Activated T-cell treated with anti-CD3 and anti-CD28 coated beads, Interleukin-2, amount 50 U/mL, for 72 hours (primary cell): ENCODE measurements around the gene NDUFS5. TPM values are rescaled to one million over a fixed set of nuclear protein-coding genes. Genes with fewer than 3 reads are reported as not detected.
"Not testable (repeated sequence)": the region's sequence is repeated elsewhere in the genome, so short reads cannot be mapped to it uniquely, and the experiment has no call there.

Experiments
- ATAC-seq, 2 donors: fragments of 150-1000 bp; cut with Tn5 transposase; replicated peaks in 1 of 2; 2 replicates each; pipeline ENCODE4 v1.10.0; 2021; ENCODE audit warnings: moderate library complexity in 2 of 2, mild to moderate bottlenecking in 1 of 2
- DNase-seq, 2 donors: peaks; one replicate each; pipeline ENCODE4 v3.0.0; 2021 to 2022; ENCODE audit warnings: mixed read lengths in 1 of 2
- H3K27ac Mint-ChIP-seq: one replicate; pipeline ENCODE4 v1.8.0; 2022; ENCODE audit warnings: mild to moderate bottlenecking, moderate library complexity, mixed read lengths
- H3K27me3 Mint-ChIP-seq: one replicate; pipeline ENCODE4 v1.8.0; 2022; ENCODE audit warnings: low read depth, mixed read lengths
- H3K36me3 Mint-ChIP-seq, 2 donors: one replicate each; pipeline ENCODE4 v1.8.0; 2022; ENCODE audit warnings: mixed read lengths in 2 of 2, mild to moderate bottlenecking in 1 of 2; ENCODE audit not compliant: insufficient read depth in 2 of 2
- H3K4me1 Mint-ChIP-seq: one replicate; pipeline ENCODE4 v1.8.0; 2022; ENCODE audit warnings: low read depth, mixed read lengths
- H3K4me3 Mint-ChIP-seq, 2 donors: one replicate each; pipeline ENCODE4 v1.8.0; 2022; ENCODE audit warnings: mild to moderate bottlenecking in 2 of 2, mixed read lengths in 2 of 2, moderate library complexity in 2 of 2
- H3K9me3 Mint-ChIP-seq, 2 donors: one replicate each; pipeline ENCODE4 v1.8.0; 2022; ENCODE audit warnings: mixed read lengths in 2 of 2
- total RNA-seq, 2 donors: library from RNA; stranded (reverse); gene quantifications; one replicate each; pipeline ENCODE4 v1.2.3, GENCODE V29; 2022

The NDUFS5 gene
- total RNA-seq, 2 donors from 2014 or later, result 88.7 to 89.1 TPM

DNA sequence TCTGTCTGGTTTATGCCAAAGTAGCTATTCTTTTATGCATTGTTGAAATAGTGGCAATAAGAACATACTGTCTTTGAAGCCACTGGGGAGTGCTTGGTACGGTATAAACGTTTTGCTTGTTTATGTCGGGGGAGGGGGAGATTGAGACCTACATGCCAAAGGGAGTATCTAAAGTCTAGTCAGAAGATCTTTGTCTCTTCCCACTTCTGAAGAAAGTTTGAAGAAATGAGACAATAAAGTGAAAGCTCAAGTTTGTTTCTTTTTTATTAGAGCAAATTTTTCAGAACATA lies 28.3 kb upstream of the NDUFS5 start:
- peak overlapping the region; percentile 92 for H3K27ac Mint-ChIP-seq
- H3K4me1 Mint-ChIP-seq, result peaks cover 78% of the 10 kb centered on the region
- ATAC-seq (no peak), DNase-seq (no peak)
- no peaks in the 10 kb centered on the region for H3K27me3 Mint-ChIP-seq
- H3K9me3 Mint-ChIP-seq, result no peaks in the 10 kb centered on the region
- H3K36me3 Mint-ChIP-seq, result peaks cover 13 to 46% of the 10 kb centered on the region in 2 donors
- peak overlapping the region; percentile 68 to 73 for H3K4me3 Mint-ChIP-seq

DNA sequence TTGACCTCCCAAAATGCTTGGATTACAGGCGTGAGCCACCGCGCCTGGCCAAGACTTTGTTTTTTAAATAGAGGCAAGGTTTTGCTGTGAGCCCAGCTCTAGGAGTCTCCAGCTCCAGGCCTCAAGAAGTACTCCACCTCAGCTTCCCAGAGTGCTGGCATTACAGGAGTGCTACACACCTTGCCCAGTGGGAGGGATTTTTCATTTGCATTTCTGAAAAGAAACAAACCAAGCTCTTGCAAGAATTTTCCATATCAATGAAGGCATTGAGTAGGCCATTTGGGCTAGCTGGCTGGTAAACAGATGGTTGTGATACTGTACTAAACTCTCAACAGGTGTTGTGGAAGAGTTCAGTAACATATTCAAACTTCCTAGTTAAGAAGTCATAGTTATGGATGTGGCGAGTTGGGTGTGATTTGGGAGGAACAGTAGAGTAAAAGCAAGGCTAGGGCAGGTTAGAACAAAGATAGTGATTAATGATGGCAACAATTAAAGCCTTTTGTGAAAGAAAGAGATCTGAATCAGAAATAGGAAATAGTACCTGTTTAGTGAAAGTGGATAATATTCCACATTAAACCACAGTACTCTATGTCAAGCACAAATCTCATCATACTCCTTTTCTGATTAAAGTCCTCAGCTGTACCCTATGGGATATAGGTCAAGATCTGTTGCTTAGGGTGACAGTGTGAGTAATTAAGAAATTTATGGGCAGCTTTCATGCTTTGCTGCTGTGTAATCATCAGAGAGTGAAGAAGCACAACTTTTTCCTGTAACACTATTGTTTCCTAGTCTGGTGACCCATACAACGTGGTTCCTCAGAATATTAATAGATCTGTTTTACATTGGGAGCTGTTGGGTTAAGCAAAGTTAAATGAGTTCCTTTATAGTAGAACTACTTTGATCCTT lies 24.4 kb upstream of the NDUFS5 start:
- H3K4me1 Mint-ChIP-seq, result peaks cover 62% of the 10 kb centered on the region
- peak overlapping the region; percentile 64 to 81 for H3K4me3 Mint-ChIP-seq
- peak overlapping the region; percentile 68 for H3K27ac Mint-ChIP-seq
- no peaks in the 10 kb centered on the region for H3K27me3 Mint-ChIP-seq
- DNase-seq (no peak), ATAC-seq (peak; percentile 34 to 36)
- peaks cover 27 to 44% of the 10 kb centered on the region in 2 donors for H3K36me3 Mint-ChIP-seq
- no peaks in the 10 kb centered on the region for H3K9me3 Mint-ChIP-seq

DNA sequence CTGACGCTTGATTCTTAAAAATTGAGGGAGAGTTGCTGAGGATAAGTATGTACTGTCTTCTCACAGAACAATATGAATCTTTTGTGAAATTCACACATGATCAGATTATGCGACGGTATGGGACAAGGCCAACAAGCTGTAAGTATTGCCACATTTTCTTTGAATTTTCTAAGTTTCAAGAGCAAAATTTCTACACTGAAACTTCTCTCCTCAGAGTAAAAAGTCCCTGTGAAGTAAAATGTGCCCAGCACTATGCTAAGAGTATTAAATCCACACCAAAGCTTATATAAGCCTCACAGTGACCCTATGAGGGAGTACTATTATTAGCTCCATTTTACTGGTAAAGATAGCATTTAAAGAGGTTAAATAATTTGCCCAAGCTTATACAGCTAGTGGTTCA lies 22.9 kb upstream of the NDUFS5 start:
- peak overlapping the region; percentile 64 to 81 for H3K4me3 Mint-ChIP-seq
- no peaks in the 10 kb centered on the region for H3K9me3 Mint-ChIP-seq
- peak overlapping the region; percentile 68 for H3K27ac Mint-ChIP-seq
- ATAC-seq (peak; percentile 43), DNase-seq (no peak)
- H3K27me3 Mint-ChIP-seq, result no peaks in the 10 kb centered on the region
- H3K36me3 Mint-ChIP-seq, result peaks cover 27 to 51% of the 10 kb centered on the region in 2 donors
- H3K4me1 Mint-ChIP-seq, result peaks cover 47% of the 10 kb centered on the region

DNA sequence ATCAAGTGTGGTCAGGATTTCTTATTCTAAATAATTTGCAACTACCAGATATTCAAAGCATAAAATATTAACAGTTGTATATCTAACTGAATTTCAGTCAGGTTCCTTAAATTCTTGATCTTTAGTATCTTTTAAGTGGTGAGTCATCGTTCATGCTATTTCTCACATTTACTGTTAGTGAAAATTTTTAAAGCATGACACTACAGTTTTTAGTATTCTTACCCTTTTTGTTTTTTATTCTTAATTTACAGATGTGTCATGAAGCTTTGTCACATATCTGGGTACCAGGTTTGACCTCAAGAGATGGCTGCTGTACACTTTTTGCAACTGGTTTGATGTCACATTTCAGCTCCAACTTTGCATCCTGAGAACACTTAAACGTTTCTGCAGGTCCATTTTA lies 22.4 kb upstream of the NDUFS5 start:
- peak; percentile 72 to 81 for ATAC-seq
- Mint-ChIP-seq H3K36me3 (peaks cover 27 to 50% of the 10 kb centered on the region in 2 donors), H3K27ac (peak overlapping the region; percentile 68), H3K9me3 (no peaks in the 10 kb centered on the region), H3K4me1 (peaks cover 46% of the 10 kb centered on the region), H3K4me3 (peak overlapping the region; percentile 25 to 81), H3K27me3 (no peaks in the 10 kb centered on the region)
- DNase-seq, result no peak

DNA sequence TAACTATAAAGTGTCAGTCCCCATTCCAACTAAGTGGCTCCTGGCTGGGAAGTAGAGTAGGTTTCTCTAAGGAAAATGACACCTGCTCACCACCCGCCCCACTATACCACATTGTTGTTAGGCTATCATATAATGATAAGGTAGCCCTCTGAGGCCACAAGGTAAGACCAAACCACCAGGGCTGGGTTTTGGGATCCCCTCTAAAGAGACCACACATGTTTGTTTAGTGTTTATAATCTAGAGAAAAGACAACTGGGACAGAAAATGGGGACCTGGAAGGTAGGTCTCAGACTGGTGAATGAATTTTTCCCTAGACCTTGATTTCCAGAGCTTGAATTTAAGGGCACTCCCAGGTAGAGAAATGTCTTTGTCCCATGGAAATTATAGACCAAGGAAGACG lies 19.9 kb upstream of the NDUFS5 start:
- Mint-ChIP-seq H3K36me3 (peaks cover 24 to 35% of the 10 kb centered on the region in 2 donors), H3K27me3 (no peaks in the 10 kb centered on the region), H3K9me3 (no peaks in the 10 kb centered on the region), H3K4me1 (peaks cover 34% of the 10 kb centered on the region), H3K27ac (peak overlapping the region; percentile 72), H3K4me3 (no peak overlapping the region)
- ATAC-seq (no peak), DNase-seq (no peak)

DNA sequence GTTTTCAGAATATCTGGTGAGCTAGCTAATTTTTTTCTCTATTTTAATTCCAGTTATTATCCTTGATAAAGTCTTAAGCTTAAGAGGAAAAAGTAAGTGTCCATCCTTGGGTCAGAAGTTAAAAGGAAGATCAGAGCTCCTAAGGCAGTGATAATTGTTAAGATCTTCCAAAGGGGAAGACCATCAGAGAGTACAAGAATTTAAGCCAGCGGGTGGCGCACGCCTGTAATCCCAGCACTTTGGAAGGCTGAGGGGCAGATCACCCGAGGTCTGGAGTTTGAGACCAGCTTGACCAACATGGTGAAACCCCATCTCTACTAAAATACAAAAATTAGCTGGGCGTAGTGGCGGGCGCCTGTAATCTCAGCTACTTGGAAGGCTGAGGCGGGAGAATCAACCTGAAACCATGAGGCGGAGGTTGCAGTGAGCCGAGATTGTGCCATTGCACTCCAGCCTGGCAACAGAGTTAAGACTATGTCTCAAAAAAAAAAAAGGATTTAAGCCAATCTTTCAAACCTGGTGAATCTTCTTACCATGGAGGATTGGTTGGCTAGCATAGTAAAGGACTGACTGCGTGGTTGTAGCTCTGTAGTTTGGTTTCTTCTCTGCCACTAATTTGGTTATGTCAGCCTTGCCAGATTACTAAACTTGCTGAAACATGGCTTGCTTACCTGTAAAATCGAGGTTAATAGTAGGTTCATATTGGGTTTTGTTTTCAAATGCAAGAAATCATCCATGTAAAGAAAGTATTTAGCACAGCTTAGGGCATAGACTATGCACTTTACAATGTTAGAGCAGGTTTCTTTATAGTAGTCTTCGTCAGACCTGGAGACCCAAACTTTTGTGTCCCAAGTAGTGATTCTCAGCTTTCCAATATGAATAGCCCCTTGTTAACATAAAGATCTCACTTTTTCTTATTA lies 19.2 kb upstream of the NDUFS5 start:
- H3K27ac Mint-ChIP-seq, result peak overlapping the region; percentile 65
- H3K9me3 Mint-ChIP-seq, result no peaks in the 10 kb centered on the region
- peaks cover 21 to 33% of the 10 kb centered on the region in 2 donors for H3K36me3 Mint-ChIP-seq
- peaks cover 27% of the 10 kb centered on the region for H3K4me1 Mint-ChIP-seq
- H3K27me3 Mint-ChIP-seq, result no peaks in the 10 kb centered on the region
- ATAC-seq, result no peak
- no peak for DNase-seq
- no peak overlapping the region for H3K4me3 Mint-ChIP-seq

DNA sequence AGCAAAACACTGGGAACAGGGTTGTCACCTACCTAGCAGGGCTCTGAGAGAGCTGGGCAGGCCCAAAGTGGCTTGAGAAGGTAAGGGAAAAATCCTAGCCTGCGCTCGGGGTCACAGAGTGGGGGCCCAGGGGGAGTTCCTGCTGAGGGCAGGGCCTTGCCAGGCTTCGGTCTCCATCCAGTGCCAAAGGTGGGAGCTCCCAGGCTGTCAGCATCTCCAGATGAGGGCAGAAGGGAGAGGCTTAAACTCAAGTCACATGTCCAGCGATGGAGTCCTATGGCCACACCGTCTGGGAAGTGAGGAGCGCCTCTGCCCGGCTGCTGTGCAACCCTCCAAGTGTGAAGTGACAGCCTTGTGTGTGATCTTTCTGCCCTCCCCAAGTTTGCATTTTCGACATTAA lies 11.2 kb upstream of the NDUFS5 start:
- H3K4me3 Mint-ChIP-seq, ATAC-seq, DNase-seq, H3K4me1 Mint-ChIP-seq, H3K36me3 Mint-ChIP-seq, H3K9me3 Mint-ChIP-seq, H3K27me3 Mint-ChIP-seq, H3K27ac Mint-ChIP-seq: not testable (repeated sequence)

DNA sequence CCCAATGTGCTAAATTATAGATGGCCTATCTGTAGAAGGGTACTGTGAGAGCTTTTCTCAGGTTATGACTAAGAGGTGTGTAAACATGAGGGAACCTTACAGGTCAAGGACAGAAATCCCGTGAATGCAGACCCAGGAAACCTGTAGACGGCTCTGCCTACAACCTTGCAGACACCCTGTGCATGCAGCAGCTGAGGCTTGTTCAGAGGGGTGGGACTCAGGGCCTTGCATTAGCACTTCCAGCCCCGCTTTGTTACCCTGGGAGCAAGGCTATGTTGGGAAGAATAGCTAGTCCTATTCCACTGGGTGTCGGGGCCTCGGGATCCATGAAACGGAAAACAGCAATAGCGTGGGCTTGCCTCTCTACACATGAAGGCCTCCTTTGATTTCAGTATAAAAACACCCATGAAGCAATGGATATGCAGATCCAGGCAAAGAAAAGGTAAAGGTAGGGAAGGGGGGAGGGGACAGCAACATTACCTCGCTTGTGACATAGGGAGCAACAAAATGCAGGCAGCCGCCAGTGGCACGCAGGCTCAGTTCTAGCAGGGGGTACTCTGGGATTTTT lies 9.5 kb upstream of the NDUFS5 start:
- ATAC-seq, result no peak

DNA sequence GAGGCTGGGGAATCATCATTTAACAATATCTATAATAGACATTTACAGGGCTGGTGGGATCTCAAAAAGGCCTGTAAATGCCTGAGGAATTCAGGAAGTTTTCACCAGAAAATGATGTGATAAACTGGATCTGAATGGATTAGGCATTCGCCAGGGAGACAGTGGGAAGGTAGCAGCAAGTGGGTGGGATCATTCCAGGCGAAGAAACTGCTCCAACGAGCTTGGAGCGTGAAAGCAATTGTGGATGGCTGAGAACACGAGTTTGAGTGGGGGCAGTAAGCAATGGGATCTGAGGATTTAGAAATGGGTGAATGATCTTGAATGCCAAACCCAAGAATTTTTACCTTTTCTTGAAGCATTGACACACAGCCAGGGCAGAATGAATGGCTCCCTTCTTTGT lies 8.9 kb upstream of the NDUFS5 start:
- Mint-ChIP-seq H3K27ac (no peak overlapping the region), H3K9me3 (no peaks in the 10 kb centered on the region), H3K36me3 (peaks cover 0 to 2% of the 10 kb centered on the region in 2 donors)

More for the DNA sequence above, 9.5 kb upstream of the NDUFS5 start:
- Mint-ChIP-seq H3K27me3 (peaks cover 5% of the 10 kb centered on the region), H3K4me3 (no peak overlapping the region), H3K4me1 (no peaks in the 10 kb centered on the region), H3K36me3 (peaks cover 4 to 5% of the 10 kb centered on the region in 2 donors), H3K27ac (no peak overlapping the region), H3K9me3 (no peaks in the 10 kb centered on the region)
- no peak for DNase-seq

DNA sequence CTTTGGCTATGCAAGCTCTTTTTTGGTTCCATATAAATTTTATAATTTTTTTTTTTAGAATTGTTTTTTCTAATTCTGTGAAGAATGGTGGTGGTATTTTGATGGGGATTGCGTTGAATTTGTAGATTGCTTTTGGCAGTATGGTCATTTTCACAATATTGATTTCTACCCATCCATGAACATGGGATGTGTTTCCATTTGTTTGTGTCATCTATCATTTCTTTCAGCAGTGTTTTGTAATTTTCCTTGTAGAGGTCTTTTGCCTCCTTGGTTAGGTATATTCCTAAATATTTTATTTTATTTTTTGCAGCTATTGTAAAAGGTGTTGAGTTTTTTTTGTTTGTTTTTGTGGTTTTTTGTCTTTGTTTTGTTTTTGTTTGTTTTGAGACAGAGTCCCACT lies 5.7 kb upstream of the NDUFS5 start:
- not testable (repeated sequence) for ATAC-seq, H3K36me3 Mint-ChIP-seq, H3K4me1 Mint-ChIP-seq, DNase-seq, H3K27ac Mint-ChIP-seq, H3K9me3 Mint-ChIP-seq, H3K27me3 Mint-ChIP-seq, H3K4me3 Mint-ChIP-seq

More for the DNA sequence above, 8.9 kb upstream of the NDUFS5 start:
- DNase-seq (no peak), ATAC-seq (no peak)
- peaks cover 5% of the 10 kb centered on the region for H3K27me3 Mint-ChIP-seq
- no peak overlapping the region for H3K4me3 Mint-ChIP-seq
- H3K4me1 Mint-ChIP-seq, result no peaks in the 10 kb centered on the region

DNA sequence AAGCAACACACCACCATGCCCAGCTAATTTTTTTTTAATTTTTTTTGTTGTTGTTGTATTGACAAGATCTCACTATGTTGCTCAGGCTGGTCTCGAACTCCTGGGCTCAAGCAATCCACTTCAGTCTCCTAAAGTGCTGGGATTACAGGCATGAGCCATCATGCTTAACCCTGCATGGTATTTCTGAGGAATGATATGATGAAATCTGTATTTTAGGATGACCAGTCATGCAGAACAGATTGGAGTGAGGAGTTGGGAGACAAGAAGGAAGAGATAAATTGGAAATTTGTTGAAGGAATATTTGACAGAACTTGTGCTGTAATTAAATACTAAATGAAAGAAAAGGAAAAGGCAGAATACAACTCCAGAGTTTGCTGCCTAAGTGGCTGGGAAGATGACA lies 4.7 kb upstream of the NDUFS5 start:
- no peak overlapping the region for H3K4me3 Mint-ChIP-seq
- H3K27me3 Mint-ChIP-seq, result peaks cover 5% of the 10 kb centered on the region
- peaks cover 12% of the 10 kb centered on the region for H3K4me1 Mint-ChIP-seq
- no peak overlapping the region for H3K27ac Mint-ChIP-seq
- H3K9me3 Mint-ChIP-seq, result no peaks in the 10 kb centered on the region
- ATAC-seq, result no peak
- no peak for DNase-seq
- H3K36me3 Mint-ChIP-seq, result peaks cover under 1 to 2% of the 10 kb centered on the region in 2 donors

DNA sequence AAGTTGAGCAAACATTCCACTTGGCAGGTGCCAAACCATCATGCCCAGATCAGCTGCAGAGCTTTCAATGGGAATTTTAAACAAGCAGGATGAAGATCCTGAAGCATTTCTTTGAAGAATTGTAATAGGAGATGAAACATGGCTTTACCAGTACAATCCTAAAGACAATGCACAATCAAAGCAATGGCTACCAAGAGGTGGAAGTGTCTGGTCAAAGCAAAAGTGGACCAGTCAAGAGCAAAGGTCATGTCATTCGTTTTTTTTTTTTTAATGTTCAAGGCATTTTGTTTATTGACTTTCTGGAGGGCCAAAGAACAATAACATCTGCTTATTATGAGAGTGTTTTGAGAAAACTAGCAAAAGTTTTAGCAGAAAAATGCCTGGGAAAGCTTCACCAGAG lies 3.0 kb upstream of the NDUFS5 start:
- no peak for ATAC-seq

More for the DNA sequence above, 3.0 kb upstream of the NDUFS5 start:
- peaks cover 5% of the 10 kb centered on the region for H3K27me3 Mint-ChIP-seq
- H3K4me3 Mint-ChIP-seq, result no peak overlapping the region
- H3K9me3 Mint-ChIP-seq, result no peaks in the 10 kb centered on the region
- H3K27ac Mint-ChIP-seq, result no peak overlapping the region
- peaks cover 5 to 9% of the 10 kb centered on the region in 2 donors for H3K36me3 Mint-ChIP-seq
- no peak for DNase-seq
- peaks cover 25% of the 10 kb centered on the region for H3K4me1 Mint-ChIP-seq
